Measurements from ENCODE around the gene MACROD2. TPM values are rescaled to one million over a fixed set of nuclear protein-coding genes. Genes with fewer than 3 reads are reported as not detected.
"Not testable (repeated sequence)": the region's sequence is repeated elsewhere in the genome, so short reads cannot be mapped to it uniquely, and the experiment has no call there.

The MACROD2 gene
- total and polyA plus RNA-seq, 9 donors = 3.7 to 25.5 (median 7.8) TPM

GRCh38 chr20:14214046-14214445, 218.7 kb downstream of the MACROD2 start:
- Histone ChIP-seq H3K27me3 (no peaks in the 10 kb centered on the region), H3K27ac (no peak overlapping the region), H3K4me1 (ENCODE audit: insufficient read depth) (no peaks in the 10 kb centered on the region), H3K9me3 (no peaks in the 10 kb centered on the region), H3K36me3 (no peaks in the 10 kb centered on the region), H3K4me3 (no peak overlapping the region)
- intact Hi-C loops (cut with DNase I) = no loop called here
- WGBS, 3 donors = 58 to 60% (median 59%) methylated on average over 1 of the region's 1 CpG
- DNase-seq = no peak
- TF ChIP-seq EP300 (IDR thresholded peaks at IDR 0.05) (no peak), CTCF (IDR thresholded peaks at IDR 0.05) (no peak), POLR2A (IDR thresholded peaks at IDR 0.05) (no peak)

- H3K4me1 ChIP-seq (ENCODE audit: insufficient read depth); H3K27ac ChIP-seq; DNase-seq; H3K9me3 ChIP-seq; H3K4me3 ChIP-seq; H3K27me3 ChIP-seq; intact Hi-C loops (cut with DNase I); H3K36me3 ChIP-seq: not testable (repeated sequence)
- WGBS, 3 donors = 80 to 93% (median 92%) methylated on average over 1 of the region's 1 CpG
Observed at GRCh38 chr20:14215880-14216279, 220.6 kb downstream of the MACROD2 start.

GRCh38 chr20:14219801-14220461, 224.6 kb downstream of the MACROD2 start:
- no peak for DNase-seq
- 92 to 93% (median 92%) methylated on average over 4 of the region's 4 CpGs for WGBS, 3 donors
- no peaks in the 10 kb centered on the region for H3K36me3 ChIP-seq
- no peak overlapping the region for H3K27ac ChIP-seq
- no peak for TF ChIP-seq CTCF (IDR thresholded peaks at IDR 0.05)
- TF ChIP-seq POLR2A (IDR thresholded peaks at IDR 0.05) = no peak
- no peak for TF ChIP-seq EP300 (IDR thresholded peaks at IDR 0.05)
- no peaks in the 10 kb centered on the region for H3K4me1 ChIP-seq (ENCODE audit: insufficient read depth)
- no peaks in the 10 kb centered on the region for H3K27me3 ChIP-seq
- no peaks in the 10 kb centered on the region for H3K9me3 ChIP-seq
- intact Hi-C loops (cut with DNase I) = no loop called here
- no peak overlapping the region for H3K4me3 ChIP-seq

GRCh38 chr20:14220986-14221385, 225.7 kb downstream of the MACROD2 start:
- Histone ChIP-seq H3K27ac (no peak overlapping the region), H3K36me3 (no peaks in the 10 kb centered on the region), H3K4me1 (ENCODE audit: insufficient read depth) (peaks cover under 1% of the 10 kb centered on the region), H3K4me3 (no peak overlapping the region), H3K9me3 (no peaks in the 10 kb centered on the region), H3K27me3 (no peaks in the 10 kb centered on the region)
- whole genome bisulfite sequencing, 3 donors = 89 to 100% (median 97%) methylated on average over 1 of the region's 1 CpG
- intact Hi-C loops (cut with DNase I) = no loop called here
- no peak for DNase-seq
- no peak for TF ChIP-seq EP300 (IDR thresholded peaks at IDR 0.05)
- TF ChIP-seq POLR2A (IDR thresholded peaks at IDR 0.05) = no peak
- no peak for TF ChIP-seq CTCF (IDR thresholded peaks at IDR 0.05)

GRCh38 chr20:14223806-14224205, 228.5 kb downstream of the MACROD2 start:
- H3K27ac ChIP-seq = no peak overlapping the region

GRCh38 chr20:14226051-14227049, 231.0 kb downstream of the MACROD2 start:
- intact Hi-C loops (cut with DNase I); H3K9me3 ChIP-seq; H3K36me3 ChIP-seq; H3K27me3 ChIP-seq; H3K27ac ChIP-seq; H3K4me1 ChIP-seq (ENCODE audit: insufficient read depth): not testable (repeated sequence)
- peak overlapping the region; percentile 20 for H3K4me3 ChIP-seq
- DNase-seq = peak in 2 of 5 donors; percentile 27 to 49
- 17 to 42% (median 40%) methylated on average over 23 to 47 of the region's 53 CpGs for WGBS, 3 donors

More at GRCh38 chr20:14223806-14224205, 228.5 kb downstream of the MACROD2 start:
- Histone ChIP-seq H3K4me3 (no peak overlapping the region), H3K27me3 (no peaks in the 10 kb centered on the region), H3K36me3 (no peaks in the 10 kb centered on the region), H3K9me3 (no peaks in the 10 kb centered on the region), H3K4me1 (ENCODE audit: insufficient read depth) (peaks cover 1% of the 10 kb centered on the region)
- DNase-seq = no peak
- 74 to 92% (median 91%) methylated on average over 3 of the region's 3 CpGs for WGBS, 3 donors
- intact Hi-C loops (cut with DNase I) = no loop called here
- TF ChIP-seq EP300 (IDR thresholded peaks at IDR 0.05) (no peak), CTCF (IDR thresholded peaks at IDR 0.05) (no peak), POLR2A (IDR thresholded peaks at IDR 0.05) (no peak)

All from ovary (tissue), 9 donors.